Stimulated activated CD8-positive, alpha-beta memory T cell treated with anti-CD3 and anti-CD28 coated beads, Interleukin-7, amount 100 ng/mL, for 1 hour (primary cell): Measurements from ENCODE around the gene VARS1.

ENCODE experiments used
- DNase-seq, 2 donors: peaks; one replicate each; pipeline ENCODE4 v3.0.0-alpha.2; 2020; ENCODE audit warnings: low read depth in 2 of 2

Gene VARS1

DNA sequence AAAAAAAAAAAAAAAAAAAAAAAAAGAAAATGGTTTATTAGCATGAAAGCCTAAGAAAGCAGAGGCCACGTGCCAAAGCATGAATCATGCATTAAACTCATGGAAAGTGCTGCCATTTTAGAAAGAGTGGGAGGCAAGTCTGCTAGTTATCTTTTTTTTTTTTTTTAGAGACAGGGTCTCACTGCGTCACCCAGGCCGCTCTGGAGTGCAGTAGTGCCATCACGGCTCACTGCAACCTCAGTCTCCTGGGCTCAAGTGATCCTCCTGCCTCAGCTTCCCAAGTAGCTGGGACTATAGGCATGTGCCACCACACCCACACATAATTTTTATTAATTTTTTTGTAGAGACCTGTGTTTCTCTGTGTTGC, 23.6 kb downstream of the VARS1 start:
- no peak for DNase-seq

DNA sequence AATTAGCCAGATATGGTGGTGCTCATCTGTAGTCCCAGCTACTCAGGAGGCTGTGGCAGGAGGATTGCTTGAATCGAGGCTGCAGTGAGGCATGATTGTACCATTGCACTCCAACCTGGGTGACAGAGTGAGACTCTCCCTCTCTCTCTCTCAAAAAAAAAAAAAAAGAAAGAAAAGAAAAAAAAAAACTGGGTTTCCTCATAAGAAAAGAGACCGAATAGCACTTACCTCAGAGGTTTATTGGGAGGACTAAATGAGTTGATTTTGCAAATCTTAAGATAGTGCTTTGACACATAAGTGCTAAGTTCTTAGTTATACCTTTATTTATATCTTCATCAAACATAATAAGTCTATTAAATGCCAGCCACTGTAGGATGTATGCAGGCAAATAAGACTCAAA, 24.7 kb downstream of the VARS1 start:
- DNase-seq = no peak

DNA sequence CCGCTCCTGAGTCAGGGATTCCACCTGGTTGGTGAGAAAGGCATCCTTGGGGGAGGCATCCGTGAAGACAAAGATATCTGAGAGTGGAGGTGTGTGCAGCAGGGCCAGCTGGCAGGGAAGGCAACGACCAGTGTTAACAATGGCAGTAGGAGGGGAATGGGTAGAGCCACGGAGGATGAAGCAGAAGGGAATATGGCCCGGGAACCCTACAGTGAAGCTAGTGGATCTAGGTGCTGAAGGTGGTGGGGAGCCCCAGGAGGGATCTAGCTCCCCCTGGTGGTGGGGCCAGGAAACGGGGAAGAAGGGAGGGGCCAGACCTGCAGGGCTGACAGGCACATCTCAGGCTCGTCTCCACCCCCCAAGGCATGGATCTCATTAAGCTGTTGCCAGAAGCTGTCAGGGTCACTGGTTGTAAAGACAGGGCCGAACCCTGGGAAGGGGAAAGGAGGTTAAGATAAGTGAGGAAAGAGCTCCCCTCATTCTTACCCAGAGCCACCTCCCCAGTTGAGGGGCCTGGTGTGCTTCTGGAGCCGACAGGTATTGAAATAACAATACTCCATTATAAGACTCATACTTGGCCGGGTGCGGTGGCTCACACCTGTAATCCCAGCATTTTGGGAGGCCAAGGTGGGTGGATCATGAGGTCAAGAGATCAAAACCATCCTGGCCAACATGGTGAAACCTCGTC, 25.7 kb downstream of the VARS1 start:
- peak; percentile 52 to 64 for DNase-seq

- DNase-seq = no peak
Measured at GRCh38 chr6:31768363-31769257, 26.9 kb downstream of the VARS1 start.

- DNase-seq = no peak
Measured at GRCh38 chr6:31767096-31767645, 28.4 kb downstream of the VARS1 start.

DNA sequence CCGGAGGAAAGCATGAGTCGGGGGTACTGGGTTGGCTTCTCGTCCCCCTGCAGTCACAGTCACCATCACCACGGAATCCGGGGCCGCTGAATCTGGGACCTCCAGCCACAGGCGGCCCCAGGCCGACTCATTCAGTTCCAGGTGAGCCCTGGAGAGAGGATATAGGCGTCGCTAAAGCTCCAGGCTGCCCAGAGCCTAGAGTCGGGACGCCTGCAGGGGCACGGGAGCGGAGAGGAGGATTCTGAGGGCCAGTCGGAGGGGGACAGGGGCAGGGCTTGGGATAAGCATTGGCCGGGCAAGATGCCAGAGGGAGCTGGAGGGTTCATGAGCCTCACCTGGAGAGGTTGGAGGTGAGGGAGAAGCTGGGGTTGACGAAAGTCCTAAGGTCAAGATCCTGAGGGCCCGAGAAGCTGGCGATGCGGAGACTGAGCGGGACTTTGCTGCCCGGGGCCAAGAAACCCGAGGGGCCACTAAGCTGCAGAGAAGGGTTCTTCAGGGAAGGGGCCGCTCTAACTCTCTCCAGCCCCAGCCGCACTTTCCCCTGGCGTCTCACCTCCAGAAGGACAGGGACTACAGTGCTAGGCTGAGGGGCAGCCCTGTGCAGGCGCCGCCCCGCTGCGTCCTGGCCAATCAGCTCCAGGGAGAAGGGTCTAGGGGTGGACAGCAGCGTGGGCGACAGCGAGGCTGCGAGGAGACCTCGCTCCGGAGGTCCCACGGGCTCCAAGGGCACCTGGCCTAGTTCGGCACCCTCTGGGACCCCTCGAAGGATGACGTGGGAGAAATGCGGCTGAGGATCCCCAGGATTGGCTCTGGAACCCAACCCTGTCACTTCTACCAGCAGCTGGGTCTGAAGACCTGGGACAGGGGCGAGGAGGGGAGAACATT, 29.4 kb downstream of the VARS1 start:
- no peak for DNase-seq

- no peak for DNase-seq
Measured at GRCh38 chr6:31765559-31765909, 30.0 kb downstream of the VARS1 start.

GRCh38 chr6:31764198-31764597, 31.4 kb downstream of the VARS1 start:
- DNase-seq = no peak

DNA sequence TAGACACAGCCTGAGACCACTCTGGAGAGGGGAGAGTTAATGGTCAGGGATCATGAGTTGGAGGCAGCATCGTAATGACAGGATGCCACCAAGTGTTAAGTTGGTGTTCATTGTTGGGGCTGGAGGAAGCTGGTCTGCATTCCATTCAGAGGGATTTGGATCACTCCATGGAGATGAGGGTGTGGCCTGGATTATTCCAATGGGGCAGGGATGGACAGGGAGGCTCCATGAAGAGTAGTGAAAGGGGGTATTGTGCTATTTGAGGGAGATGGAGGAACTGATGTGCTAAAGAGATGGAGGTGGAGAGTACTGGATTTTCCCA, 32.0 kb downstream of the VARS1 start:
- DNase-seq = no peak

DNA sequence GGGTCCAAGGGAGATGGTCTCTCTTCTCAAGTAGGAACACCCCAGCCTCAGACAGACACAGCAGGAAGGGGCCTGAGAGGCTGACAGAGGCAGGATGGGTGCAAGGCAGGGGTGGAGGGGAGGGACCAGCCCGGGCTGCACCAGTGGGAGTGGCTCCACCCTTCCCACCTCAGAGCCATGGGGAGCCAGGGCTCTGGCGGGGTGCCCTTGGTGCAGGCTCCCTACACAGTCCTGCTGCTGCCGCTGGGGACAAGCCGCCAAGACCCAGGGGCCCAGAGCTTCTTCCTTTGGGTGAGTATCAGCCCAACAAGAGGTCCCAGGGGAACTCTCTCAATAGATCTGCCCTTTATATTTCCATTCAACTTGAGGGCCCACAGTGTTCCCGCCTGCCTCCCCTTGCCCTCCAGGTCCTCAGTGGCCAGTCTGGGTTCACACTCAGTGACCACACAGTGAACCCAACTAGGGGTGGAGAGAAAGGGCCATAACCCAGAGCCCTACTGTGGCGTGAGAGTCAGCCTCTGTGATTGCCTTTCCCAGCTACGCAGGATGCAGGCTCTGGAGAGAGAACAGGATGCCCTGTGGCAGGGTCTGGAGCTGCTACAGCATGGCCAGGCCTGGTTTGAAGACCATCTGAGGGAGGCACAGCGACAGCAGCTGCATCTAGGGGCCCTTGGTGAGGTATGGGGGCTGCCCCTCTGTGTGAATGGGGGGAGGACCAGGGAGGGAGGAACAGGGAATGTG, 32.5 kb downstream of the VARS1 start:
- no peak for DNase-seq

- no peak for DNase-seq
Measured at GRCh38 chr6:31762356-31762755, 33.2 kb downstream of the VARS1 start, which contains the start of gene SAPCD1. Gene SAPCD1 (plus strand): TSS chr6:31762656. CDS start chr6:31763055, 399 bp downstream.

- no peak for DNase-seq
Measured at GRCh38 chr6:31761343-31761742, 34.2 kb downstream of the VARS1 start.

GRCh38 chr6:31760790-31761189, 34.8 kb downstream of the VARS1 start:
- DNase-seq = no peak

- no peak for DNase-seq
Measured at GRCh38 chr6:31758281-31758680, 37.3 kb downstream of the VARS1 start.

DNA sequence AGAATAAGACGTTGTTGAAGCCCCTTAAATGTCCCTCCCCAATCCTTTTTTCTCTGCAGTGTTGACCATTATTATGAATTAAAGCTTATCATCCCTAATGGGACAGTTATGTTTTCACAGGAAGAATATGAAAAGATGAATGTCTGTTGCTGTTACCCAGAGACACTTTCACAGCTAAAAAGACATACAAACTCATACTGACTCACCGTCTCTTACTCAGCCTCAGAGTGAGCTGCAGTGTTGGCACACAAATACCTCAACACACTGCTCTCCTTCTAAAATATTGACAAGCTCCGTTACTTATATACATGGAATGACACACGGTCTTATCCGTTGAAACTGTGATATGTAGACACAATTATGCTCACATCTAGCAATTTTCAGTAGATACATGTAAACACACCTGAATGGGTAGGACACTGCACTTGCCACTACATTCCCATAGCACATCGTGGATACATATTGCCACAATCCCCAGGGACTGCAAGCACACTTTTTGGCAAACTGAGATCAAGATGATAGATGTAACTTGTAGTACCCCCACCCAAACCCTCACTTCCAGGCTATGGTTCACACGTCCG, 42.7 kb downstream of the VARS1 start:
- no peak for DNase-seq

- no peak for DNase-seq
Measured at GRCh38 chr6:31750411-31751022, 45.0 kb downstream of the VARS1 start.

GRCh38 chr6:31749301-31750036, 46.1 kb downstream of the VARS1 start:
- no peak for DNase-seq
